Cardiac septum (tissue), 1 donor: Measurements from ENCODE around the gene CHCHD3. TPM values are rescaled to one million over a fixed set of nuclear protein-coding genes. Genes with fewer than 3 reads are reported as not detected.
"Not testable (repeated sequence)": the region's sequence is repeated elsewhere in the genome, so short reads cannot be mapped to it uniquely, and the experiment has no call there.

Experiments used
- DNase-seq: peaks from one replicate; pipeline ENCODE4 v3.0.0-alpha.2; 2020; ENCODE audit warnings: low spot score
- intact Hi-C: fragments of 100-400 bp; cut with DNase I; formaldehyde crosslinking; loops from one replicate; pipeline ENCODE4 v1.14.0; 2022
- total RNA-seq: library from RNA; stranded (reverse); fragmentation: NEBNext Ultra II Directional; extraction: Animal tissue kit (Norgen Biotek cat#: 25700); gene quantifications from one replicate; pipeline ENCODE4 v1.2.1, GENCODE V29; 2021
- donor health status: DM: no; HTN: no; CAD: no.

The CHCHD3 gene
- total RNA-seq, 1 donor from 2014 or later = 138 TPM

DNA sequence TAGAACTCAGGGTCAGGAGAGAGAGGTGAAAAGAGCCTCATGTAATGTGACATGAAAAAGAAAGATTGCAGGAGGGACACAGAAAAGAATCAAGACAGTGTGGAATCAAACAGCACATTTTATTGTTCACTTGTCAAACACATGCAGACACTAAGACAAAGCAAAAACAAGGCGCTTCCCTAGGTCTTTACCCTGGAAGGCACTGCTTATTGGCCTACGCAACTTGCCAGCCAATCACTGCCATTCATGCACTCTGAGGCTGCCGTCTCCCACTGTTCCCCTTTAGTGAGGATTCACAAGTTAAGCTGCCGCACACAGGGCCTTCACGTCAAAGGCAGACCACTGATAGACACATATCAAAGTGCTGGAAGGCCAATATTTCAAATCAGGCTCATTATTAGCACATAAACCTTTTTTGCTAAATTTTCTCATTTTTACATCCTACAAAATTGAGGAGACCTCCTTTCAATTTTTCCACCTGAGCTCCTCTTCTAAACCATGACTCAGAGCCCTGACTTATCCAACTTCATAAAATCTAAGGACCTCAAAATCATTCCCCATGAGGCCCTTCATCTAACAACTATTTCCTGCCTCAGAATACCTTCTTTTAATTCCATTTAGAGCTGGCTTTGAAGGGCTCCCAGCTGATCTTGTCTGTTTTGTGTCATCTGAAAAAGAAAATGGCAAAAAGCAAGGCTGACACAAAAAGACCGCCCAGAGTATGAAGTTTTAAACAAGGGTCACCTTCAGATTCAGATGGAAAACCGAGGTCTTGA is 149.4 kb downstream of the CHCHD3 start:
- intact Hi-C loops = no loop called here

GRCh38 chr7:132930881-132931280 is 151.0 kb downstream of the CHCHD3 start:
- intact Hi-C loops = no loop called here
- DNase-seq = no peak

More for the DNA sequence above, 149.4 kb downstream of the CHCHD3 start:
- no peak for DNase-seq

GRCh38 chr7:132929944-132930343 is 151.9 kb downstream of the CHCHD3 start:
- DNase-seq = not testable (repeated sequence)
- intact Hi-C loops = loop anchor here (10.0 kb wide), 1 partner anchor 145 kb away; no protein-coding TSS in a partner anchor

DNA sequence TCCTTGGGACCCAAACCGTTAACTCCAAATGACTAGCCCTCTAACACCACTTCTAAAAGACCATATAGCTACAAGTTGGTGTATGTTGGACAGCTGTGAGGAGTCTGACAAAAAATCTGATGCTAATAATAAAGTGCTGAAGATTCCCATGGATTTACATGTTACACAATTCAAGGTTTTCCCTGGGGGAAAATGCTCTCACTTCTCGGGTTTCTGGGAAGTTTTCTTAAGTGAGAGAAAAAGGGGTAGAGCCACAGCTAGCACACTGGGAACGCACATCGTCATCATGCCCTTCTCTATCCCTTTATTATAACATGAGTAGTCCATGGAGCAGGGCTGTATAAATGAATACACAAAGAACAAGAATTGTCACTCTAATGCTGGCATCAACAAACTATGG is 162.1 kb downstream of the CHCHD3 start:
- no peak for DNase-seq

DNA sequence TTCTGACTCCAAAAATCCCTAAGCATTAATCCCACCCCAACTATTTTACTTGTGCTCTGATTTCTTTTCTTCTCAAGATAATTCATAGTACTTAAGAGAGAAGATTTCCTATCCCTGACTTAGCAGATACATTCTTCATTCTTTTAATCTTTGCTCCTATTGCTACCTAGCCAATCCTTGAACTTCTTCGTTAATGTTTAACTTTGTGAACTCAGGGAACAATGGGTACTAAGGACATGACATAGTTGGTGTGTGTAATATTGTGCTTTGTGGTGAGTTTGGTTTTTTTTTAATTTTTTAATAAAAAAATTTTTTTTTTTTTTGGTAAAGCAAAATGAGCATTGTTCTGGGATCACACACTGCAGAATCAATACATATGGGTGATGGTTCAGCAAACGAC is 166.2 kb downstream of the CHCHD3 start:
- no peak for DNase-seq
- intact Hi-C loops = no loop called here

More for the DNA sequence above, 162.1 kb downstream of the CHCHD3 start:
- intact Hi-C loops = loop anchor here (10.0 kb wide), 1 partner anchor 155 kb away; no protein-coding TSS in a partner anchor

DNA sequence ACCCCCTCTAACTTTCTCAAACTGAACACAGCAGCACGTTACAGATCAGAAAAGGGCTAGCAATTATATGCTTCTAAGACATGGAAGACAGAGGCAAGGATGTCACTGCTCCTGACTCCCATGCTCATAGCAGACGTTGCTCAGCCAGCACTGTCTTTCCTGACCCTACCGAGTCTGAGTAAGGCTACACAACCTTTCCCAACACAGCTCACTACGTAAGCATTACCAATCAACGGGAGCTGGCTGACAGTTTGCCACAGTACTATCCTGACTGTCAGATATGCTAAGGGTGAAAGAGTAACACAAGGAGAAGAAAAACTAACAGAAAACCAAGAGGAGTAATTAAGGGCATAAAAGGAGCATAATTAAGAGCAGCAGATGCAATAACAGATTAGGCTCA is 171.2 kb downstream of the CHCHD3 start:
- intact Hi-C loops = no loop called here
- no peak for DNase-seq

DNA sequence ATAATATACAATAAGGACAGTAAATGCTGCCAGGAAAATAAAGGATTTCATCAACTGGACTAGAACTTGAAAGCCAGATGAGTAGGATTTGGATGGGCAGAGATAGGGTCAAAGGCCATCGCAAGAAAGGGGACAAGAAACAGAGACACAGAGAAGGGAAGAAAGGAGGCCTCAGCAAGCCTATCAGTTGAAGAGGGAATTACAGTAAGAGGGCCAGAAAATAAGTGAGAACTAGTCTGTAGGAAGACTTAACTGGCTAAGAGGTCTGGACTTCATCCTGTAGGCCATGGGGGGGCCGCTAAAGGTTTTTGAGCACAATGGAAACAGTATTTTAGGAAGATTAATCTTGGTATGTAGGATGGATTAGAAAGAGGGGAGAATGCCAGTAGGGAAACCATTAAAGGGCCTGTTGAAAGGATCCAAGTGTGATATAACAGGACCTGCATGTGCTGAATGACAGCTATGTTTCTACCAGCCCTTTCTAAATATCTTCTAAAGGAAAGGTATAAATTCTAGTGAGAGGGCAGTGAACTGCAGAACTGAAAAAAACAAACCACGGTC is 174.4 kb downstream of the CHCHD3 start:
- intact Hi-C loops = no loop called here
- no peak for DNase-seq

- no peak for DNase-seq
- intact Hi-C loops = no loop called here
Observed at GRCh38 chr7:132906193-132906835, 175.6 kb downstream of the CHCHD3 start.

DNA sequence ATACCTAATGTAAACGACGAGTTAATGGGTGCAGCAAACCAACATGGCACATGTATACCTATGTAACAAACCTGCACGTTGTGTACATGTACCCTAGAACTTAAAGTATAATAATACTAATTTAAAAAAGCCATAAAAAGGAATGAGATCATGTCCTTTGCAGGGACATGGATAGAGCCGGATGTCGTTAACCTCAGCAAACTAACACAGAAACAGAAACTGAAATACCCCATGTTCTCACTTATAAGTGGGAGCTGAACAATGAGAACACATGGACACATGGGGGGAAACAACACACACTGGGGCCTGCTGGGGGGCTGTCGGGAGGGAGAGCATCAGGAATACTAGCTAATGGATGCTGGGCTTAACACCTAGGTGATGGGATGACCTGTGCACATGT is 176.8 kb downstream of the CHCHD3 start:
- intact Hi-C loops, DNase-seq: not testable (repeated sequence)

- DNase-seq = no peak
- intact Hi-C loops = no loop called here
Observed at GRCh38 chr7:132904209-132904608, 177.7 kb downstream of the CHCHD3 start.

- intact Hi-C loops, DNase-seq: not testable (repeated sequence)
Observed at GRCh38 chr7:132902294-132902693, 179.6 kb downstream of the CHCHD3 start.

DNA sequence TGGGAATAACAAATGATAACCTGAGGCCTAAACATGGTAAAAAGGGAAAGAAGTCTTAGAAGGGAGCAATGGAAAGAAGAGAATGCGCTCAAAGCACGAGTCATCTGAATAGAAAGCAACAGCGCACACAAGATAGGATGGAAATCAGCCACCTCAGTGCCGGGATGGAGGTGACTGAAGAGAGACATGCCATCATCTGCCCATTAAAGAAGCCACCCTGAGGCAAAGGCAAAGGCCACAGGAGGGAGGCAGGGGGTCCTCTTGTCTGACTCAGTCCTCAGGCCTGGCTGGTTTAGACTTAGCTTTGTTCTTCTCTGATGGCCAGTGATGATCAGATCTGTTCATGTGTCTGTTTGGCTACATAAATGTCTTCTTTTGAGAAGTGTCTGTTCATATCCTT is 180.6 kb downstream of the CHCHD3 start:
- intact Hi-C loops = no loop called here
- no peak for DNase-seq

DNA sequence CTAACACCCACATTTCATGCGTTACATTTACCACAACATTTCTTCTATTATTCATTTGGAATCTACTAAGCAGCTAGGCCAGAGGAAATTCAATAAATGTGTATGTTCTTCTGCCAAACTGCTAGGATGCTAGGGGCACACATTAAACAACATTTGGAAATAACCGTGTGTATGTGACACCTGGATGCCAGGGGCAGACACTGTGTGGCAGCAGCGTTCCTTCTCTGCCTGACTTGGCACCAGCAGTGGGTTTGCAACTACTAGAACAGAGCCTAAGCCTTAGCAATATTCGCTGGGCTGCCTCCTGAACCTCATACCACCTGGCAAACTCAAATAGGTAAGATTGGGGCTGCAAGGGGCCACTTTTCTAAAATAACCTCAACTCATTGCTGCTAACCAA is 182.1 kb downstream of the CHCHD3 start:
- DNase-seq = no peak
- intact Hi-C loops = loop anchor here (10.0 kb wide), 1 partner anchor 1115 kb away; no protein-coding TSS in a partner anchor

DNA sequence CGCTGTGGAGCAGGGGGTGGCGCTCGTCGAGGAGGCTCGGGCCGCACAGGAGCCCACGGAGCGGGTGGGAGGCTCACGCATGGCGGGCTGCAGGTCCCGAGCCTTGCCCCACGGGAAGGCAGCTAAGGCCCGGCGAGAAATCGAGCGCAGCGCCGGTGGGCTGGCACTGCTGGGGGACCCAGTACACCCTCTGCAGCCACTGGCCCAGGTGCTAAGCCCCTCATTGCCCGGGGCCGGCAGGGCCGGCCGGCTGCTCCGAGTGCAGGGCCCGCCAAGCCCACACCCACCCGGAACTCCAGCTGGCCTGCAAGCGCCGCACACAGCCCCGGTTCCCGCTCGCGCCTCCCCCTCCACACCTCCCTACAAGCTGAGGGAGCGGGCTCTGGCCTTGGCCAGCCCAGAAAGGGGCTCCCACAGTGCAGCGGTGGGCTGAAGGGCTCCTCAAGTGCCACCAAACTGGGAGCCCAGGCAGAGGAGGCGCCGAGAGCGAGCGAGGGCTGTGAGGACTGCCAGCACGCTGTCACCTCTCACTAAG is 183.2 kb downstream of the CHCHD3 start:
- not testable (repeated sequence) for DNase-seq
- intact Hi-C loops = loop anchor here (10.0 kb wide), 1 partner anchor 1116 kb away; no protein-coding TSS in a partner anchor

DNA sequence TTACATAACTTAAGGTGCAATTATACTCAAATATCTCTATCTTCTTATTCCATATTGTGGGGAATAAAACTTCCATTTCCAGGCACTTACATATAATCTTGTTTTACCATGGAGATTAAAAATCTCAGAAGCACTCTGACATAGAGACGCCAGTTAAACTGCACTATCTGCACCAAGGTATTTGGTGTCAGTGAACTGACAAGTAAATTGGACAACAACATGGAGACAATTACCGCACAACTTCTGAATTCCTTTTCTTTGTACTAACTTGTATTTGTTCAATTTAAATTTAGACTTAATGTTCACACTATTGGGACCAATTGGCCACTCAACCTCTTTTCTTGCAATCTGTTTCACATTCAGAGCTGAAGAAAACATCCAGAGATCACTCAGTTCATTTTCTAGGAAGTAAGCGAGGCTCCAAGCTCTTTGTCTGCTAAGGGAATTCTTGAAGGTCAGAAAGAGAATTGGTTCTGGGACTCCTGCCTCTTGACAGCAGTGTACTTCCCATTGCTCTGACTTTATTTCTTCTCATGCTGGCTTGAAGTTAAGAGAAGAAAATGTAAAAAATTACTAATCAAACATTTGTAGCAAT is 184.7 kb downstream of the CHCHD3 start:
- intact Hi-C loops = loop anchor here (10.0 kb wide), 1 partner anchor 1118 kb away; no protein-coding TSS in a partner anchor
- DNase-seq = no peak

DNA sequence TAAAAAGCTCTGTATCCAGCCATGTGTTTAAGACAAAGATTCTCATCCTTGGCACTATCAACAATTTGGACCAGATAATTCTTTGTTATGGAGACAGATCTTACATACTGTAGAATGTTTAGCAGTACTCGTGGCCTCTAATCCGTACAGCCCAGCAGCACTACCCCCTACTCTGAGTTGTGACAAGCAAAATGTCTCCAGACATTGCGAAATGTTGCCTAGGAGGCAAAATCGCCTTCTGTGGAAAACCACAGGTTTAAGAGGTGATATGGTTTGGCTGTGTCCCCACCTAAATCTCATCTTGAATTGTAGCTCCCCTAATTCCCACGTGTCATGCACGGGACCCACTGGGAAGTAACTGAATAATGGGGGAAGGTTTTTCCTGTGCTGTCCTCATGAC is 186.7 kb downstream of the CHCHD3 start:
- DNase-seq = no peak
- intact Hi-C loops = loop anchor here (10.0 kb wide), 1 partner anchor 1120 kb away; no protein-coding TSS in a partner anchor

DNA sequence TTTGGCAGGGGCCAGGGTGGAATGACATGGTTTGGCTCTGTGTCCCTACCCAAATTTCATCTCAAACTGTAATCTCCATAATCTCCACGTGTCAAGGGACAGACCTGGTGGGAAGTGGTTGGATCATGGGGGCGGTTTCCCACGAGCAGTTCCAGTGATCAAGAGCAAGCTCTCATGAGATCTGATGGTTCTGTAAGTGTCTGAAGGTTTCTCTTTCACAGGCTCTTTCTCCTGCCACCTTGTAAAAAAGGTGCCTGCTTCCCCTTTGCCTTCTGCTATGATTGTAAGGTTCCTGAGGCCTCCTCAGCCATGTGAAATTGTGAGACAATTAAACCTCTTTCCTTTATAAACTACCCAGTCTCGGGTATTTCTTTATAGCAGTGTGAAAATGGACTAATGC is 188.3 kb downstream of the CHCHD3 start:
- intact Hi-C loops = loop anchor here (10.0 kb wide), 1 partner anchor 1121 kb away; no protein-coding TSS in a partner anchor

GRCh38 chr7:132892744-132893143 is 189.1 kb downstream of the CHCHD3 start:
- intact Hi-C loops = loop anchor here (10.0 kb wide), 1 partner anchor 1122 kb away; no protein-coding TSS in a partner anchor
- not testable (repeated sequence) for DNase-seq

More for the DNA sequence above, 188.3 kb downstream of the CHCHD3 start:
- DNase-seq = no peak

DNA sequence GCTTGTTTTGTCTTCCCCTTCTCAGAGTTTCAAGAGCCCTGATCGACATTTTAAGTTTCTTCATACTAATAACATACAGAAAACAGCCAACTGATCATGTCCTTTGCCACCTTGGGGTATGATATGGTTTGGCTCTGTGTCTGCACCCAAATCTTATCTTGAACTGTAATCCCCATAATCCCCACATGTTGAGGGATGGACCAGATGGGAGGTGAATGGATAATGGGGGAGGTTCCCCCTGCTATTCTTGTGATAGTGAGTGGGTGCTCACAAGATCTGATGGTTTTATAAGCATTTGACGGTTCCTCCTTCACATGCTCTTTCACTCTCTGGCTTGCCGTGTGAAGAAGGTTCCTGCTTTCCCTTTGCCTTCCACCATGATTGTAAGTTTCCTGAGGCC is 190.3 kb downstream of the CHCHD3 start:
- intact Hi-C loops = loop anchor here (10.0 kb wide), 1 partner anchor 1123 kb away; no protein-coding TSS in a partner anchor
- DNase-seq = no peak
